ENCODE results near the gene PCDHGB7. TPM values are rescaled to one million over a fixed set of nuclear protein-coding genes. Genes with fewer than 3 reads are reported as not detected.

PCDHGB7 gene
- total and polyA plus RNA-seq, 4 donors = 0.74 to 3.1 (median 1.2) TPM

DNA sequence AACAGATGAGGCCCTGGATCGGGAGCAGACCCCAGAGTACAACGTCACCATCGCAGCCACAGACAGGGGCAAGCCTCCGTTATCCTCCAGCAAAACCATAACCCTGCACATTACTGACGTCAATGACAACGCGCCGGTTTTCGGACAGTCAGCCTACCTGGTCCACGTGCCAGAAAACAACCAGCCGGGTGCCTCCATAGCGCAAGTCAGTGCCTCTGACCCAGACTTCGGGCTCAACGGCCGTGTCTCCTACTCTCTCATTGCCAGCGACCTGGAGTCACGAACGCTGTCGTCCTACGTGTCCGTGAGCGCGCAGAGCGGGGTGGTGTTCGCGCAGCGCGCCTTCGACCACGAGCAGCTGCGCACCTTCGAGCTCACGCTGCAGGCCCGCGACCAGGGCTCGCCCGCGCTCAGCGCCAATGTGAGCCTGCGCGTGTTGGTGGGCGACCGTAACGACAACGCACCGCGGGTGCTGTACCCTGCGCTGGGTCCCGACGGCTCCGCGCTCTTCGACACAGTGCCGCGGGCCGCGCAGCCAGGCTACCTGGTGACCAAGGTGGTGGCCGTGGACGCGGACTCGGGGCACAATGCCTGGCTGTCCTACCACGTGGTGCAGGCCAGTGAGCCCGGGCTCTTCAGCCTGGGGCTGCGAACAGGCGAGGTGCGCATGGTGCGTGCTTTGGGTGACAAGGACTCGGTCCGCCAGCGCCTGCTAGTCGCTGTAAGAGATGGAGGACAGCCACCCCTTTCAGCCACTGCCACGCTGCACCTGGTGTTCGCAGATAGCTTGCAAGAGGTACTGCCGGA lies 1.8 kb downstream of the PCDHGB7 start:
- WGBS = 35% methylated on average over 74 of the region's 74 CpGs
- no peak for DNase-seq (ENCODE audit: low spot score)
- Histone ChIP-seq H3K27me3 (ENCODE audit: control insufficient read depth in 4 of 4, insufficient read depth in 4 of 4, low read length in 3 of 4) (peaks cover 0 to 5% (median 0%) of the 10 kb centered on the region in 4 donors), H3K27ac (ENCODE audit: low read depth in 1 of 2, low read length in 2 of 2) (no peak overlapping the region), H3K9me3 (ENCODE audit: control insufficient read depth in 4 of 4, low read length in 3 of 4) (peaks cover 47 to 75% (median 58%) of the 10 kb centered on the region in 4 donors), H3K4me3 (ENCODE audit: low read depth in 1 of 3, low read length in 3 of 3) (peak overlapping the region in 2 of 3 donors; percentile 23 to 59), H3K4me1 (ENCODE audit: control insufficient read depth in 4 of 4, insufficient read depth in 4 of 4, low read length in 3 of 4) (no peaks in the 10 kb centered on the region), H3K9ac (ENCODE audit: low read depth in 1 of 2, low read length in 2 of 2) (no peak overlapping the region), H3K36me3 (ENCODE audit: control insufficient read depth in 4 of 4, insufficient read depth in 3 of 4, low read depth in 1 of 4, low read length in 3 of 4) (no peaks in the 10 kb centered on the region)
- no peak for TF ChIP-seq CTCF (IDR thresholded peaks at IDR 0.05; ENCODE audit: low read depth, low read length, missing input control)
- no peak for TF ChIP-seq NR2F2 (IDR thresholded peaks at IDR 0.05)

DNA sequence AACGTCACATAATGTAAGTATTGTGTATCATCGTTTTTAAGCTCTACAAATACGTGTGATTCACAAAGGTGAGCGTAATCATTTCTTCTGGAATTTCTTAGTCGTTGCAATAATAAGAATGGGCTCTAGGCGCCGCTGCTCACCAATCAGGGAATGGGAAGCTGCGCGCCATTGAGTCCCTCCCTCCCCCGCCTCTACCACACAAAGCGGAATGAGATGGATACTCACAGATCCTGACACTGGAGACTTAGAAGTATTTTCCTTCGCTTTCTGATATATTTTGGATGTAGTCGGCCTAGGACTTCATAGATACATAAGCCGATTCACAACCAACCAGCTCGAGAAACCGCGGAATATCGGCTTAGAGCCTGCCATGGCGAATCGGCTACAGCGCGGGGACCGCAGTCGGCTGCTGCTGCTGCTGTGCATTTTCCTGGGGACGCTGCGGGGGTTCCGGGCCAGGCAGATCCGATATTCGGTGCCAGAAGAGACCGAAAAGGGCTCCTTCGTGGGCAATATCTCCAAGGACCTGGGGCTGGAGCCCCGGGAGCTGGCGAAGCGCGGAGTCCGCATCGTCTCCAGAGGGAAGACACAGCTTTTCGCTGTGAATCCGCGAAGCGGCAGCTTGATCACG lies 3.5 kb downstream of the PCDHGB7 start, which contains the start of gene PCDHGA11:
PCDHGA11 (plus strand) TSS at position 197 of the 634 bp plus-strand sequence; CDS start at position 374, 177 bp downstream.
- Histone ChIP-seq H3K4me3 (ENCODE audit: low read depth in 1 of 3, low read length in 3 of 3) (peak within 1 kb of the TSS; percentile 25 to 65 (median 59)), H3K9me3 (ENCODE audit: control insufficient read depth in 4 of 4, low read length in 3 of 4) (peaks cover 52 to 81% (median 59%) of the 10 kb centered on the region in 4 donors), H3K27ac (ENCODE audit: low read depth in 1 of 2, low read length in 2 of 2) (no peak within 1 kb of the TSS), H3K36me3 (ENCODE audit: control insufficient read depth in 4 of 4, insufficient read depth in 3 of 4, low read depth in 1 of 4, low read length in 3 of 4) (no peaks in the 10 kb centered on the region), H3K27me3 (ENCODE audit: control insufficient read depth in 4 of 4, insufficient read depth in 4 of 4, low read length in 3 of 4) (peaks cover 0 to 5% (median 0%) of the 10 kb centered on the region in 4 donors), H3K4me1 (ENCODE audit: control insufficient read depth in 4 of 4, insufficient read depth in 4 of 4, low read length in 3 of 4) (no peaks in the 10 kb centered on the region), H3K9ac (ENCODE audit: low read depth in 1 of 2, low read length in 2 of 2) (no peak within 1 kb of the TSS)
- WGBS = 18% methylated on average over 42 of the region's 42 CpGs
- DNase-seq (ENCODE audit: low spot score) = no peak
- no peak for TF ChIP-seq HNF4A (conservative IDR thresholded peaks at IDR 0.05)
- peak; percentile 32 for TF ChIP-seq CTCF (IDR thresholded peaks at IDR 0.05; ENCODE audit: low read depth, low read length, missing input control)
- peak; percentile 21 to 59 for TF ChIP-seq RAD21 (IDR thresholded peaks at IDR 0.05)

GRCh38 chr5:141421489-141421855 lies 4.0 kb downstream of the PCDHGB7 start:
- Histone ChIP-seq H3K36me3 (ENCODE audit: control insufficient read depth in 4 of 4, insufficient read depth in 3 of 4, low read depth in 1 of 4, low read length in 3 of 4) (peaks cover 0 to 4% (median 0%) of the 10 kb centered on the region in 4 donors), H3K4me3 (ENCODE audit: low read depth in 1 of 3, low read length in 3 of 3) (peak overlapping the region; percentile 25 to 65 (median 52)), H3K27ac (ENCODE audit: low read depth in 1 of 2, low read length in 2 of 2) (no peak overlapping the region), H3K9me3 (ENCODE audit: control insufficient read depth in 4 of 4, low read length in 3 of 4) (peaks cover 56 to 81% (median 61%) of the 10 kb centered on the region in 4 donors), H3K9ac (ENCODE audit: low read depth in 1 of 2, low read length in 2 of 2) (no peak overlapping the region), H3K4me1 (ENCODE audit: control insufficient read depth in 4 of 4, insufficient read depth in 4 of 4, low read length in 3 of 4) (no peaks in the 10 kb centered on the region), H3K27me3 (ENCODE audit: control insufficient read depth in 4 of 4, insufficient read depth in 4 of 4, low read length in 3 of 4) (peaks cover 0 to 5% (median 0%) of the 10 kb centered on the region in 4 donors)
- no peak for DNase-seq (ENCODE audit: low spot score)
- WGBS = 14% methylated on average over 13 of the region's 13 CpGs
- TF ChIP-seq TAF1 (conservative IDR thresholded peaks at IDR 0.05) (no peak), MAX (IDR thresholded peaks at IDR 0.05) (no peak), CTCF (IDR thresholded peaks at IDR 0.05; ENCODE audit: low read depth, low read length, missing input control) (no peak), SP1 (IDR thresholded peaks at IDR 0.05) (no peak), FOXA2 (IDR thresholded peaks at IDR 0.05) (no peak), HNF4G (IDR thresholded peaks at IDR 0.05) (no peak), REST (IDR thresholded peaks at IDR 0.05) (no peak)
- TF ChIP-seq, protein P1, sequence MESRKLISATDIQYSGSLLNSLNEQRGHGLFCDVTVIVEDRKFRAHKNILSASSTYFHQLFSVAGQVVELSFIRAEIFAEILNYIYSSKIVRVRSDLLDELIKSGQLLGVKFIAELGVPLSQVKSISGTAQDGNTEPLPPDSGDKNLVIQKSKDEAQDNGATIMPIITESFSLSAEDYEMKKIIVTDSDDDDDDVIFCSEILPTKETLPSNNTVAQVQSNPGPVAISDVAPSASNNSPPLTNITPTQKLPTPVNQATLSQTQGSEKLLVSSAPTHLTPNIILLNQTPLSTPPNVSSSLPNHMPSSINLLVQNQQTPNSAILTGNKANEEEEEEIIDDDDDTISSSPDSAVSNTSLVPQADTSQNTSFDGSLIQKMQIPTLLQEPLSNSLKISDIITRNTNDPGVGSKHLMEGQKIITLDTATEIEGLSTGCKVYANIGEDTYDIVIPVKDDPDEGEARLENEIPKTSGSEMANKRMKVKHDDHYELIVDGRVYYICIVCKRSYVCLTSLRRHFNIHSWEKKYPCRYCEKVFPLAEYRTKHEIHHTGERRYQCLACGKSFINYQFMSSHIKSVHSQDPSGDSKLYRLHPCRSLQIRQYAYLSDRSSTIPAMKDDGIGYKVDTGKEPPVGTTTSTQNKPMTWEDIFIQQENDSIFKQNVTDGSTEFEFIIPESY (IDR thresholded peaks at IDR 0.05) = no peak

Measured in liver (tissue), 9 donors.